ENCODE results near the gene DDIT4. TPM values are rescaled to one million over a fixed set of nuclear protein-coding genes. Genes with fewer than 3 reads are reported as not detected.

The DDIT4 gene
- total and polyA plus RNA-seq, 9 of the 15 experiments (the other 6 are each of a cell fraction or from before 2014, with no cell fraction given): 8.2 to 675 (median 159) TPM

- TF ChIP-seq FOXM1 (IDR thresholded peaks at IDR 0.05; ENCODE audit: low read depth) (0 out of 2 replicates have a peak, but pooled peaks have one; percentile 19), FOXM1 (CRISPR knock-in tag; IDR thresholded peaks at IDR 0.05; ENCODE audit: low read depth) (no peak), KHSRP (IDR thresholded peaks at IDR 0.05) (no peak), PBX2 (CRISPR knock-in tag; IDR thresholded peaks at IDR 0.05; ENCODE audit: low read depth) (no peak), PBX2 (tag; conservative IDR thresholded peaks at IDR 0.05; ENCODE audit: low read depth) (no peak), THRA (IDR thresholded peaks at IDR 0.05) (no peak), TEAD2 (tag; IDR thresholded peaks at IDR 0.05) (no peak), SMARCB1 (IDR thresholded peaks at IDR 0.05; ENCODE audit: insufficient read length, low read depth) (no peak), NCOA2 (IDR thresholded peaks at IDR 0.05; ENCODE audit: partially characterized antibody in 2 of 2) (no peak), CHD1 (IDR thresholded peaks at IDR 0.05; ENCODE audit: low read length) (no peak), SMAD4 (CRISPR knock-in tag; conservative IDR thresholded peaks at IDR 0.05) (0 out of 2 replicates have a peak, but pooled peaks have one; percentile 27)
Measured at GRCh38 chr10:72248468-72249151, 25.1 kb upstream of the DDIT4 start (continued).
